ENCODE results near the gene INHA. TPM values are rescaled to one million over a fixed set of nuclear protein-coding genes. Genes with fewer than 3 reads are reported as not detected.
A peak's percentile ranks its signal among the peaks of the same experiment; 100 is the strongest.

Gene INHA
- total and polyA plus RNA-seq, 4 donors = 0.03 to 0.15 (median 0.11) TPM

- under 1% methylated on average over 57 of the region's 57 CpGs for WGBS
- H3K4me1 ChIP-seq (ENCODE audit: control insufficient read depth in 4 of 4, insufficient read depth in 4 of 4, low read length in 3 of 4) = peaks cover 0 to 9% (median 7%) of the 10 kb centered on the region in 4 donors
- peak; percentile 96 for DNase-seq (ENCODE audit: low spot score)
Observed at GRCh38 chr2:219597552-219598307, 25.6 kb downstream of the INHA start, which contains the start of gene STK11IP. STK11IP (plus strand) TSS chr2:219597857; CDS start chr2:219598120, 263 bp downstream.

More at GRCh38 chr2:219597552-219598307, 25.6 kb downstream of the INHA start, which contains the start of gene STK11IP:
- Histone ChIP-seq H3K9me3 (ENCODE audit: control insufficient read depth in 4 of 4, low read length in 3 of 4) (no peaks in the 10 kb centered on the region), H3K27ac (ENCODE audit: low read depth in 1 of 2, low read length in 2 of 2) (peak within 1 kb of the TSS; percentile 75 to 88), H3K27me3 (ENCODE audit: control insufficient read depth in 4 of 4, insufficient read depth in 4 of 4, low read length in 3 of 4) (no peaks in the 10 kb centered on the region), H3K9ac (ENCODE audit: low read depth in 1 of 2, low read length in 2 of 2) (peak within 1 kb of the TSS; percentile 86 to 92), H3K4me3 (ENCODE audit: low read depth in 1 of 3, low read length in 3 of 3) (peak within 1 kb of the TSS; percentile 66 to 94 (median 92)), H3K36me3 (ENCODE audit: control insufficient read depth in 4 of 4, insufficient read depth in 3 of 4, low read depth in 1 of 4, low read length in 3 of 4) (peaks cover 0 to 12% (median 4%) of the 10 kb centered on the region in 4 donors)
- TF ChIP-seq GABPA (IDR thresholded peaks at IDR 0.05 in 1 of 2, conservative IDR thresholded peaks at IDR 0.05 in 1 of 2) = peak; percentile 89 to 96
- peak; percentile 76 for TF ChIP-seq TAF1 (conservative IDR thresholded peaks at IDR 0.05)
- peak; percentile 69 for TF ChIP-seq NR2F2 (IDR thresholded peaks at IDR 0.05)
- TF ChIP-seq ATF3 (IDR thresholded peaks at IDR 0.05) = no peak
- TF ChIP-seq RXRA (IDR thresholded peaks at IDR 0.05) = peak; percentile 57 to 75
- TF ChIP-seq CTCF (IDR thresholded peaks at IDR 0.05; ENCODE audit: low read depth, low read length, missing input control) = no peak
- TF ChIP-seq HNF4A (conservative IDR thresholded peaks at IDR 0.05) = peak; percentile 65 to 81
- TF ChIP-seq YY1 (IDR thresholded peaks at IDR 0.05) = peak; percentile 96
- TF ChIP-seq SP1 (IDR thresholded peaks at IDR 0.05) = peak; percentile 71
- no peak for TF ChIP-seq FOXA2 (IDR thresholded peaks at IDR 0.05)
- TF ChIP-seq FOXA1 (IDR thresholded peaks at IDR 0.05) = no peak
- TF ChIP-seq EGR1 (IDR thresholded peaks at IDR 0.05; ENCODE audit: low read depth in 2 of 2) = peak; percentile 70 to 90
- peak; percentile 69 for TF ChIP-seq MAX (IDR thresholded peaks at IDR 0.05)
- peak; percentile 63 for TF ChIP-seq REST (IDR thresholded peaks at IDR 0.05)
- TF ChIP-seq JUND (IDR thresholded peaks at IDR 0.05) = no peak
- peak in 1 of 2 donors; percentile 23 for TF ChIP-seq RAD21 (IDR thresholded peaks at IDR 0.05)
- peak; percentile 46 for TF ChIP-seq HNF4G (IDR thresholded peaks at IDR 0.05)
- peak; percentile 95 for TF ChIP-seq ZBTB33 (IDR thresholded peaks at IDR 0.05)
